Cardiac fibroblast (primary cell): ENCODE measurements around the gene UGCG.
"Not testable (repeated sequence)": the region's sequence is repeated elsewhere in the genome, so short reads cannot be mapped to it uniquely, and the experiment has no call there.

Experiments used
- DNase-seq, 2 donors: peaks; one replicate each; pipeline versions ENCODE4 v3.0.0 to v3.0.0-alpha.2; 2010; ENCODE audit warnings: low read depth in 2 of 2
- H3K4me3 ChIP-seq, 2 donors: replicated peaks in 1 of 2; 1 replicate in 1 of 2; 2 replicates in 1 of 2; pipeline ENCODE4 v1.5.1; 2011; ENCODE audit warnings: low read depth in 2 of 2, low read length in 2 of 2, mild to moderate bottlenecking in 2 of 2, moderate library complexity in 1 of 2
- CTCF ChIP-seq: IDR thresholded peaks from one replicate; pipeline ENCODE4 v1.5.1; 2011; ENCODE audit warnings: low read depth, mild to moderate bottlenecking, low read length, inconsistent platforms

Gene UGCG

GRCh38 chr9:111900151-111900857 is 3.7 kb downstream of the UGCG start:
- DNase-seq, result peak in 1 of 2 donors; percentile 54
- no peak for TF ChIP-seq CTCF
- H3K4me3 ChIP-seq, result peak overlapping the region in 1 of 2 donors; percentile 90

GRCh38 chr9:111900858-111901612 is 4.4 kb downstream of the UGCG start:
- peak overlapping the region in 1 of 2 donors; percentile 90 for H3K4me3 ChIP-seq
- no peak for TF ChIP-seq CTCF
- peak in 1 of 2 donors; percentile 38 for DNase-seq

DNA sequence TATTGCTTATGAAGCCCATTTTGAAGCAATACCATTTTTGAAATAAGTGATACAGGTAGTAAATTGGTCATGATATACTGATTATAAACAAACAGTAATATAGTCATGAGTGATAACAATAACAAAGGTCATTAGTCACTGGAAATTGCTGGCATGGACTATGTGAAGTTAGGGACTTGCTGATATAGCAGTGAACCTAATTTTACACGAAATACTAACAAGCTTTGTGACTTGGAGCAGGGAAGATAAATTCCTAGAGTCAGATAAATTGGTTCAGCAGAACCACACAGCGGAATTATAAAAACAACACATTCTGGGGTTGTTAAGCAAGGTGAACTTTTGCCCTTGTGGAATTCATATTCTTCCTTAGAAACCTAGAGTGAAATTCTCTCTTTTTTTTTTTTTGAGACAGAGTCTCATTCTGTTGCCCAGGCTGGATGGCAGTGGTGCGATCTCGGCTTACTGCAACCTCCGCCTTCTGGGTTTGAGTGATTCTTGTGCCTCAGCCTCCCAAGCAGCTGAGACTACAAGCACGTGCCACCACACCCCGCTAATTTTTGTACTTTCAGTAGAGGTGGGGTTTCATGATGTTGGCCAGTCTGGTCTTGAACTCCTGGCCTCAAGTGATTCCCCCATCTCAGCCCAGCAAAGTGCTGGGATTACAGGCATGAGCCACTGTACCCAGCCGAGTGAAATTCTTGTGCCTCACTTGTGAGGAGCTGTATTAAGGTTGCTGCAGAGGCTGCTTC is 6.0 kb downstream of the UGCG start:
- H3K4me3 ChIP-seq, result peak overlapping the region in 1 of 2 donors; percentile 90
- peak; percentile 68 to 72 for DNase-seq
- TF ChIP-seq CTCF, result no peak

GRCh38 chr9:111903535-111903934 is 6.9 kb downstream of the UGCG start:
- not testable (repeated sequence) for H3K4me3 ChIP-seq
- peak in 1 of 2 donors; percentile 5 for DNase-seq

GRCh38 chr9:111904026-111904425 is 7.4 kb downstream of the UGCG start:
- no peak overlapping the region for H3K4me3 ChIP-seq
- peak in 1 of 2 donors; percentile 9 for DNase-seq
- no peak for TF ChIP-seq CTCF

- peak in 1 of 2 donors; percentile 8 for DNase-seq
- no peak overlapping the region for H3K4me3 ChIP-seq
- TF ChIP-seq CTCF, result no peak
These were observed 8.3 kb downstream of the UGCG start for GRCh38 chr9:111904891-111905291.

DNA sequence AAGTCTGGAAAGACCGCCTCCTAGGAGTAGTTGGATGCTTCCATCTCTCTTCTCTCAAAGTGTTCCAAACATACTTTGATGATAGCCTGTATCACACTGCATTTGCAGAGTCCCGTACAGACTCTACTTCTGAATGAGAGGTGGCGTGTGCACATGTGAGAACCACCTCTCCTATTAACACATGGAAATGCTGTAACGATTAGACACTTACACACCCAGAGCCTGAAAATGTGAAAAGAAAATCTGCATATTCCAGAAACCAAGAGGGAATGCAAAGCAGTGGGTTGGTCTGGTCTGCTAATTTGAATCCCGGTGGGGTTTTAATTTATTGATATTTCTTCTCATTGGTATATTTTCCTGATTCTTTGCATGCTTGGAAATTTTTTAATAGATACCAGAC is 10.5 kb downstream of the UGCG start:
- no peak overlapping the region for H3K4me3 ChIP-seq
- TF ChIP-seq CTCF, result no peak
- DNase-seq, result no peak
